ENCODE results near the gene CIC.

The CIC gene

DNA sequence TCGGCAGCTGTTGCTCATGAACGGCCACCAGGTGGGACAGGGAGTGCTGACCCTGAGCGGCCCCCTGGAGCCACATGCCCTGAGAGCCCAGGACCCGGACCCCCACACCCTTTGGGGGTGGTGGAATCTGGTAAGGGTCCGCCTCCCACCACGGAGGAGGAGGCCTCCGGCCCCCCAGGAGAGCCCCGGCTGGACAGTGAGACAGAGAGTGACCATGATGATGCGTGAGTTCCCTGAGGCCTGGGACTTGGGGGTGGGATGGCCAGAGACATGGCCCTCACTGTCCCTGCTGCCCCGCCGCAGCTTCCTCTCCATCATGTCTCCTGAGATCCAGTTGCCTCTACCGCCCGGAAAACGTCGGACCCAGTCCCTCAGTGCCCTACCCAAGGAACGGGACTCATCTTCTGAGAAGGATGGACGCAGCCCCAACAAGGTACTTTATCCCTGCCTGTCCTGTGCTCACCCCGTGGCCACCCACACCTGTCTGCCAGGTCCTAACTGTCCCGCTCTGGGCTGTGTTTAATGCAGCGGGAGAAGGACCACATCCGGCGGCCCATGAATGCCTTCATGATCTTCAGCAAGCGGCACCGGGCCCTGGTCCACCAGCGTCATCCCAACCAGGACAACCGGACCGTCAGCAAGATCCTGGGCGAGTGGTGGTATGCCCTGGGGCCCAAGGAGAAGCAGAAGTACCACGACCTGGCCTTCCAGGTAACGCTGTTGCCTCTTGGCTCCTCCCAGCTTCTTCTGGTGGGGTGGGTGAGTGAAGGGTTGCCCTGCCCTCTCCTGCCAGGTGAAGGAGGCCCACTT, 18.2 kb downstream of the CIC start:
- Histone ChIP-seq H3K9ac (ENCODE audit: low read length) (no peak overlapping the region), H3K27ac (ENCODE audit: low read length, poor library complexity, severe bottlenecking) (no peak overlapping the region), H3K79me1 (replicated peaks; ENCODE audit: low read length, poor library complexity, severe bottlenecking) (peaks cover 49% of the 10 kb centered on the region)

DNA sequence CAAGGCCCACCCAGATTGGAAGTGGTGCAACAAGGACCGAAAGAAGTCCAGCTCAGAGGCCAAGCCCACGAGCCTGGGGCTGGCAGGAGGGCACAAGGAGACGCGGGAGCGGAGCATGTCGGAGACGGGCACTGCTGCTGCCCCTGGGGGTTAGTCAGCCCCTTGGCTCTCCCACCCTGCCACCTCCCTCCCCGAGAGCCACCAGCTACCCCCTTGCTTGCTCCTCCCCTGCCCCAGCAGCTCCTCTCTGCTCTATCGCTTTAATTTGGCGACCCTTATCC, 18.7 kb downstream of the CIC start:
- Histone ChIP-seq H3K79me1 (replicated peaks; ENCODE audit: low read length, poor library complexity, severe bottlenecking) (peaks cover 52% of the 10 kb centered on the region), H3K9ac (ENCODE audit: low read length) (no peak overlapping the region), H3K9me3 (ENCODE audit: control insufficient read depth, low read length) (no peaks in the 10 kb centered on the region), H3K4me2 (ENCODE audit: low read length, poor library complexity, severe bottlenecking) (no peak overlapping the region), H2AK5ac (ENCODE audit: low read length, severe bottlenecking) (no peak overlapping the region), H2BK12ac (ENCODE audit: low read length in 2 of 2) (no peak overlapping the region), H2BK15ac (ENCODE audit: low read depth, poor library complexity, severe bottlenecking) (no peak overlapping the region), H3K14ac (ENCODE audit: low read length in 2 of 2) (no peak overlapping the region), H3K23ac (ENCODE audit: low read length in 2 of 2) (no peak overlapping the region), H3K4me1 (ENCODE audit: control insufficient read depth, insufficient read depth, low read depth, low read length) (peaks cover 38% of the 10 kb centered on the region), H3K4ac (ENCODE audit: low read depth in 1 of 2, low read length in 2 of 2) (no peak overlapping the region), H2AFZ (ENCODE audit: low read depth, low read length) (no peak overlapping the region), H3K18ac (ENCODE audit: low read depth in 1 of 2, low read length in 2 of 2) (no peak overlapping the region), H3K27me3 (ENCODE audit: control insufficient read depth in 1 of 2, insufficient read depth in 1 of 2, low read length in 2 of 2) (no peaks in the 10 kb centered on the region), H3K4me3 (ENCODE audit: insufficient read depth in 1 of 2, low read depth in 1 of 2, low read length in 2 of 2) (no peak overlapping the region), H3K27ac (ENCODE audit: low read length, poor library complexity, severe bottlenecking) (no peak overlapping the region), H4K91ac (ENCODE audit: low read length) (no peak overlapping the region), H4K8ac (ENCODE audit: low read length) (no peak overlapping the region), H3K36me3 (ENCODE audit: control insufficient read depth in 1 of 2, insufficient read depth in 2 of 2, low read depth in 1 of 2, low read length in 2 of 2) (peaks cover 62 to 71% of the 10 kb centered on the region in 2 experiments), H2BK120ac (ENCODE audit: low read depth, low read length) (no peak overlapping the region), H2BK5ac (ENCODE audit: low read depth, low read length, poor library complexity, severe bottlenecking) (no peak overlapping the region)
- WGBS: 97% methylated on average over 10 of the region's 10 CpGs
- no peak for DNase-seq

More for the DNA sequence above, 18.2 kb downstream of the CIC start:
- Histone ChIP-seq H2BK15ac (ENCODE audit: low read depth, poor library complexity, severe bottlenecking) (no peak overlapping the region), H3K14ac (ENCODE audit: low read length in 2 of 2) (no peak overlapping the region), H2BK5ac (ENCODE audit: low read depth, low read length, poor library complexity, severe bottlenecking) (no peak overlapping the region), H3K18ac (ENCODE audit: low read depth in 1 of 2, low read length in 2 of 2) (no peak overlapping the region), H4K8ac (ENCODE audit: low read length) (no peak overlapping the region), H3K27me3 (ENCODE audit: control insufficient read depth in 1 of 2, insufficient read depth in 1 of 2, low read length in 2 of 2) (no peaks in the 10 kb centered on the region), H3K23ac (ENCODE audit: low read length in 2 of 2) (no peak overlapping the region), H2AK5ac (ENCODE audit: low read length, severe bottlenecking) (no peak overlapping the region), H3K4me3 (ENCODE audit: insufficient read depth in 1 of 2, low read depth in 1 of 2, low read length in 2 of 2) (no peak overlapping the region), H3K36me3 (ENCODE audit: control insufficient read depth in 1 of 2, insufficient read depth in 2 of 2, low read depth in 1 of 2, low read length in 2 of 2) (peaks cover 56 to 66% of the 10 kb centered on the region in 2 experiments), H4K91ac (ENCODE audit: low read length) (no peak overlapping the region), H3K4me1 (ENCODE audit: control insufficient read depth, insufficient read depth, low read depth, low read length) (peaks cover 42% of the 10 kb centered on the region), H3K9me3 (ENCODE audit: control insufficient read depth, low read length) (no peaks in the 10 kb centered on the region), H3K4ac (ENCODE audit: low read depth in 1 of 2, low read length in 2 of 2) (no peak overlapping the region), H2BK120ac (ENCODE audit: low read depth, low read length) (no peak overlapping the region), H3K4me2 (ENCODE audit: low read length, poor library complexity, severe bottlenecking) (no peak overlapping the region), H2AFZ (ENCODE audit: low read depth, low read length) (no peak overlapping the region), H2BK12ac (ENCODE audit: low read length in 2 of 2) (no peak overlapping the region)
- 97% methylated on average over 29 of the region's 30 CpGs for WGBS
- DNase-seq: no peak

DNA sequence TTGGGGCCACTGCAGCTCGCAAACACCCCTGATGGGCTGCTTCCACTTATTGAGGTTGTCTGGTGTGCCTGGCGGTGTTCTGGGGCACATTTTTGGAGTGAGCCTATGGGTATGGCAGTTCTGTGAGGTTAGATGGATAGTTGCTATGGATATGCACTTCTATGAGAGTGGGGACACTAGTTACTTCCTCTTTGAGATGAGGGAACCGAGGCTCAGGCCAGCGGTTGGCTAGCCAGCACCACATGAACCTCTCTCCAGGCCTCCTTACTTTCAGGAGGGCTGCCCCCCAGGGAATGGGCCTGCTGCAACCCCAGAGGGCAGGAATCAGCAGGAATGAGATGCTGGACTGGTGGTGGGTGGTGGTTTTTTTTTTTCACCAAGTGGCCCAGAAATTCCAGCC, 19.3 kb downstream of the CIC start:
- Histone ChIP-seq H4K91ac (ENCODE audit: low read length) (no peak overlapping the region), H2AFZ (ENCODE audit: low read depth, low read length) (no peak overlapping the region), H3K9me3 (ENCODE audit: control insufficient read depth, low read length) (no peaks in the 10 kb centered on the region), H3K27me3 (ENCODE audit: control insufficient read depth in 1 of 2, insufficient read depth in 1 of 2, low read length in 2 of 2) (no peaks in the 10 kb centered on the region), H3K18ac (ENCODE audit: low read depth in 1 of 2, low read length in 2 of 2) (no peak overlapping the region), H3K27ac (ENCODE audit: low read length, poor library complexity, severe bottlenecking) (no peak overlapping the region), H2AK5ac (ENCODE audit: low read length, severe bottlenecking) (no peak overlapping the region), H3K79me1 (replicated peaks; ENCODE audit: low read length, poor library complexity, severe bottlenecking) (peaks cover 57% of the 10 kb centered on the region), H3K4me3 (ENCODE audit: insufficient read depth in 1 of 2, low read depth in 1 of 2, low read length in 2 of 2) (no peak overlapping the region), H3K4me1 (ENCODE audit: control insufficient read depth, insufficient read depth, low read depth, low read length) (peaks cover 32% of the 10 kb centered on the region), H3K4me2 (ENCODE audit: low read length, poor library complexity, severe bottlenecking) (no peak overlapping the region), H2BK120ac (ENCODE audit: low read depth, low read length) (no peak overlapping the region), H3K4ac (ENCODE audit: low read depth in 1 of 2, low read length in 2 of 2) (no peak overlapping the region), H3K36me3 (ENCODE audit: control insufficient read depth in 1 of 2, insufficient read depth in 2 of 2, low read depth in 1 of 2, low read length in 2 of 2) (peaks cover 68 to 77% of the 10 kb centered on the region in 2 experiments), H2BK5ac (ENCODE audit: low read depth, low read length, poor library complexity, severe bottlenecking) (no peak overlapping the region), H2BK12ac (ENCODE audit: low read length in 2 of 2) (no peak overlapping the region), H3K14ac (ENCODE audit: low read length in 2 of 2) (no peak overlapping the region), H3K9ac (ENCODE audit: low read length) (no peak overlapping the region), H3K23ac (ENCODE audit: low read length in 2 of 2) (no peak overlapping the region), H4K8ac (ENCODE audit: low read length) (no peak overlapping the region), H2BK15ac (ENCODE audit: low read depth, poor library complexity, severe bottlenecking) (no peak overlapping the region)
- 94% methylated on average over 2 of the region's 4 CpGs for WGBS
- DNase-seq: no peak

DNA sequence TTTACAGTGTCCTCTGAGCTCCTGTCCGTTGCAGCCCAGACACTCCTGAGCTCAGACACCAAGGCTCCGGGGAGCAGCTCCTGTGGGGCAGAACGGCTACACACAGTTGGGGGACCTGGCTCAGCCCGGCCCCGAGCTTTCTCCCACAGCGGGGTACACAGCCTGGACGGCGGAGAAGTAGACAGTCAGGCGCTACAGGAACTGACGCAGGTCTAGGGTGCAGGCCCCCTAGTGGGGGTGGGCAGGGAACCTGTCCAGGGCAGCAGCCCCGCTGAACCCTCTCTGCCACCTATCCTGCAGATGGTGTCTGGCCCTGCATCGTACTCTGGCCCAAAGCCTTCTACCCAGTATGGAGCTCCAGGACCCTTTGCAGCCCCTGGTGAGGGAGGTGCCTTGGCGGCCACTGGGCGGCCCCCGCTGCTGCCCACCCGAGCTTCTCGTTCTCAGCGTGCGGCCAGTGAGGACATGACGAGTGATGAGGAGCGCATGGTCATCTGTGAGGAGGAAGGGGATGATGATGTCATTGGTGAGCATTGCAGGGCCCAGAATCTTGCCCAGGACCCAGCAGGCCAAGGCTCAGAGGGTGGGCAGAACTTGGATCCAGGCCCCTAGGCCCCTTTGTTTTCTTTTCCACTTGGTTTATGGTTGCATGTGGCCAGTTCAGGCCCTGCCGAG, 20.0 kb downstream of the CIC start:
- Histone ChIP-seq H3K27me3 (ENCODE audit: control insufficient read depth in 1 of 2, insufficient read depth in 1 of 2, low read length in 2 of 2) (no peaks in the 10 kb centered on the region), H4K8ac (ENCODE audit: low read length) (no peak overlapping the region), H3K14ac (ENCODE audit: low read length in 2 of 2) (no peak overlapping the region), H3K79me1 (replicated peaks; ENCODE audit: low read length, poor library complexity, severe bottlenecking) (peaks cover 58% of the 10 kb centered on the region), H3K18ac (ENCODE audit: low read depth in 1 of 2, low read length in 2 of 2) (no peak overlapping the region), H3K9me3 (ENCODE audit: control insufficient read depth, low read length) (no peaks in the 10 kb centered on the region), H2AFZ (ENCODE audit: low read depth, low read length) (no peak overlapping the region), H3K4ac (ENCODE audit: low read depth in 1 of 2, low read length in 2 of 2) (no peak overlapping the region), H3K9ac (ENCODE audit: low read length) (no peak overlapping the region), H2BK5ac (ENCODE audit: low read depth, low read length, poor library complexity, severe bottlenecking) (no peak overlapping the region), H3K23ac (ENCODE audit: low read length in 2 of 2) (no peak overlapping the region), H2BK15ac (ENCODE audit: low read depth, poor library complexity, severe bottlenecking) (no peak overlapping the region), H3K4me3 (ENCODE audit: insufficient read depth in 1 of 2, low read depth in 1 of 2, low read length in 2 of 2) (no peak overlapping the region), H3K4me1 (ENCODE audit: control insufficient read depth, insufficient read depth, low read depth, low read length) (peaks cover 31% of the 10 kb centered on the region), H2AK5ac (ENCODE audit: low read length, severe bottlenecking) (no peak overlapping the region), H3K4me2 (ENCODE audit: low read length, poor library complexity, severe bottlenecking) (no peak overlapping the region), H2BK120ac (ENCODE audit: low read depth, low read length) (no peak overlapping the region), H4K91ac (ENCODE audit: low read length) (peak overlapping the region; percentile 22), H2BK12ac (ENCODE audit: low read length in 2 of 2) (no peak overlapping the region), H3K36me3 (ENCODE audit: control insufficient read depth in 1 of 2, insufficient read depth in 2 of 2, low read depth in 1 of 2, low read length in 2 of 2) (peaks cover 74 to 84% of the 10 kb centered on the region in 2 experiments), H3K27ac (ENCODE audit: low read length, poor library complexity, severe bottlenecking) (no peak overlapping the region)
- WGBS: 95% methylated on average over 22 of the region's 22 CpGs
- no peak for DNase-seq

All from mesenchymal stem cell (in vitro differentiated cells and primary cell).